Femur (tissue), 1 donor: ENCODE data around the gene NR2F1.

Experiments
- DNase-seq: peaks from one replicate; pipeline ENCODE4 v3.0.0-alpha.2; 2017

The NR2F1 gene

GRCh38 chr5:93577854-93578812 is 4.9 kb upstream of the NR2F1 start:
- DNase-seq, result no peak

- peak; percentile 62 for DNase-seq
Measured at GRCh38 chr5:93578813-93579691, 4.0 kb upstream of the NR2F1 start.

- DNase-seq, result no peak
Measured at GRCh38 chr5:93579692-93580062, 3.3 kb upstream of the NR2F1 start.

- no peak for DNase-seq
Measured at GRCh38 chr5:93580063-93580926, 2.7 kb upstream of the NR2F1 start.

- DNase-seq, result no peak
Measured at GRCh38 chr5:93580927-93581445, 2.0 kb upstream of the NR2F1 start, which contains the start of gene NR2F1-AS1. NR2F1-AS1 (minus strand) TSS chr5:93581219.

GRCh38 chr5:93582167-93582462 is 907 bp upstream of the NR2F1 start:
- DNase-seq, result no peak

GRCh38 chr5:93583439-93583767 is 381 bp downstream of the NR2F1 start:
- DNase-seq, result no peak

- DNase-seq, result no peak
Measured at GRCh38 chr5:93583768-93584595, 960 bp downstream of the NR2F1 start.

- DNase-seq, result no peak
Measured at GRCh38 chr5:93584596-93585040, 1.6 kb downstream of the NR2F1 start.

- no peak for DNase-seq
Measured at GRCh38 chr5:93585041-93585766, 2.2 kb downstream of the NR2F1 start.

- no peak for DNase-seq
Measured at GRCh38 chr5:93585767-93586385, 2.9 kb downstream of the NR2F1 start.

GRCh38 chr5:93586736-93587596 is 3.9 kb downstream of the NR2F1 start:
- DNase-seq, result no peak

- no peak for DNase-seq
Measured at GRCh38 chr5:93587597-93588351, 4.8 kb downstream of the NR2F1 start.

- DNase-seq, result no peak
Measured at GRCh38 chr5:93588352-93589151, 5.5 kb downstream of the NR2F1 start.

- no peak for DNase-seq
Measured at GRCh38 chr5:93589152-93589828, 6.3 kb downstream of the NR2F1 start.

- no peak for DNase-seq
Measured at GRCh38 chr5:93589829-93590215, 6.8 kb downstream of the NR2F1 start.

- no peak for DNase-seq
Measured at GRCh38 chr5:93590493-93590892, 7.5 kb downstream of the NR2F1 start.
